ENCODE measurements around the gene MAP2.
"Not testable (repeated sequence)": the region's sequence is repeated elsewhere in the genome, so short reads cannot be mapped to it uniquely, and the experiment has no call there.

MAP2 gene

DNA sequence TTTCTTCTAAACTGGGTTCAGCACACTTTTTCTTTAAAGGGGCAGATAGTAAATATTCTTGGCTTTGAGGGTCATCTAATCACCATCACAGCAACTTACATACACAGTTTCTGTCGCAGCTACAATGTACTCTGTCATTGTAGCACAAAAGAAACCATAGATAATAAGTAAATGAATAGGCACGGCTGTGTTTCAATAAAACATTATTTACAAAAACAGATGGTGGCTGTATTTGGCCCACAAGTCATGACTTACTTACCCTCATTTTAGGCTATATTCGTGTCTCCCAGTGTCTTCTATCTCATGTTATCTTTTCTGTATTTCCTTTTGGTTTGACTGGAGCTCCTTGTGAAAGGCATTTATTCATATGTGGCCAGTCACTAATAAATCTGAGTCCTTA is 168.3 kb downstream of the MAP2 start:
- no peak for DNase-seq

DNA sequence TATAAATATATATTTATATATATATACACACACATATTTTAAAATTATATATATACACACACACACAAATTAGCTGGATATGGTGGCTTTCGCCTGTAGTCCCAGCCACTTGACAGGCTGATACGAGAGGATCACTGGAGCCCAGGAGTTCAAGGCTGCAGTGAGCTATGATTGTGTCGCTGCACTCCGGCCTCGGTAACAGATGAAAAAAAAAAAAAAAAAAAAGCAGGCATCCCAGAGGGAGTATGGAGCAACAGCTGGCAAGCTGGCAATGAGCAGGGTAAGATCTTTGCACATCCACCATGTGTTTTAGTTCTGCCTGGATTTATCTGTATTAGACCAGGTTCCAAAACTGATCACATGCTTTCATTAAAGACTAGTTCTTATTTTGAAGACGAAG is 170.1 kb downstream of the MAP2 start:
- DNase-seq = no peak

DNA sequence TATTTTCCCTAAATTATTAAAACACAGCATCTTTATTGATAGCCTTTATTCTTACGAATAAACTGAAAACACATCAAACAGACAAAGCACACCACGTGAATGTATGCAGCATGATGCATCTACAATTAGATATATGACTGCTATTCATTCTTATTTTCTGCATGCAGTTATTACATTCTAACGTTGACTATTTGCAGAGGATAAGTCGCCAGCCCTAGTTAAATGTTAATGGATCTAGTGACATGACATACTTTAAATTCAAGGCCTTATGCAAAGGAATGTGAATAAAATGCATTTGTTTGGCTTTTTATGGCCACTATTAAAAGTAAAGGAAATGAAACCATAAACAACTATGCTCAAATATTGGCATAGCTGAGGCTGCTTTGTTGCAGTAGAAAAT is 172.4 kb downstream of the MAP2 start:
- DNase-seq = no peak

DNA sequence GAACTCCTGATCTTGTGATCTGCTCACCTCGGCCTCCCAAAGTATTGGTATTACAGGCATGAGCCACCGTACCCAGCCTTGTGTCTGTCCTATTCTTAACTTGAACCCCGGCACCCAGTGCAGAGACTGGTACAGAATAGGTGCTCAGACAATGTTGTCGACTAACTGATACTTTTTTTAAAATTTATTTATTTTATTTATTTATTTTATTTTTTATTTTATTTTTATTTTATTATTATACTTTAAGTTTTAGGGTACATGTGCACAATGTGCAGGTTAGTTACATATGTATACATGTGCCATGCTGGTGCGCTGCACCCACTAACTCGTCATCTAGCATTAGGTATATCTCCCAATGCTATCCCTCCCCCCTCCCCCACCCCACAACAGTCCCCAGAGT is 174.4 kb downstream of the MAP2 start:
- DNase-seq = not testable (repeated sequence)

DNA sequence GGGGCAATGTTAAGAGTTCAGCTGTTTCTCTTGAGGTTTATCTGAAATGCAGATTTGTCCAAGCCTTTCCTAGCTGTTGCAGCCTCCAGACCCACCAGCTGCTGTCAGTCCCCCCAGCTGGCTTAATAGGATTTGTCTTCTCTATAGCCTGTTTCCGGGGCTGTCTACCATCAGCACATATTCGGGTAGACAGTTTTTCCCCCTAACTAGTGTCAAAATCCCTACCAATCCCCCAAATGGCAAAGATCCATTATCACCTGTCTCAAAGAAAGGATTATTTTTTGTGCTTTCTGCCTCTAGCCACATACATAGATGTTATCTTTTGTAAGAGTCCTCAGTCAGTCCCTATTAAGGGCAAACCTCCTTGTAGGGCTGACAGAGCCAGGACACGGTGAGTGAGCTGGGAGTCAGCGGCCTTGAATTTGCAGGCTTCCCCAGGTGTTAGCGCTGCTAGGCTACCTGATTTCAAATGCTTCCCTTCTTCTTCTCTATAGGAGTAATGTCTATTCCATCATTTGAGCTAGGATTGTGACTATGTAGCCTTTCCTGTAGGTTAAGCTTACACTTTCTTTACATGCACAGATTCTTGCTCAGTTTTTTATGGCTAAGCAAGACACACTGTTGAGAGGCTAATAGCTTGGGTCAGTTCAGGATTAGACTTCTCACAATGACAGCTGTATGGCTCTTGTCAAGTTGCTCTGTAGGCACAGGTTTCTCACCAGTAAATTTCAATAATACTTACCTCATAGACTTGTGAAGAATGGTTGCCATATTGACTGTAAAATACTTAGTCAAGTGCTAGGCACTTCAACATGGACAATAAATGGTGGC is 176.7 kb downstream of the MAP2 start:
- DNase-seq = no peak

DNA sequence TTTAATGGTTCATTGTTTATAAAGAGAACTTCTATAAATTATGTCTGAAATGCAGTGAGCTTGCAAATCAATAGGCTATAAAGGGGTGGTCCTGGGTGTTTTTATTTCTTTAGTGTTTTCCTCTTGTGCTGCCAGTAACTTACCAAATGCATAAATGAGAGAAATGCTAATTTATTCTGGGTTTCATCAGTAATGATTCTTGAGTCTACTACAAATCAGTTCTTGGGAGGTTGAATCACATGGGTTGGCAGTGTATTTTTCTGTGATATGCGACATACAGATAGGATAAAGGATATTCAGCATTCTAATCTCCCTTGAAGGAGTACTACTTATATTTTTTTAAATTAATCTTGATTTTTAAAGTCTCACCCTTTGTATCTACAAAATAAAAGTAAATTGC is 177.7 kb downstream of the MAP2 start:
- no peak for DNase-seq

DNA sequence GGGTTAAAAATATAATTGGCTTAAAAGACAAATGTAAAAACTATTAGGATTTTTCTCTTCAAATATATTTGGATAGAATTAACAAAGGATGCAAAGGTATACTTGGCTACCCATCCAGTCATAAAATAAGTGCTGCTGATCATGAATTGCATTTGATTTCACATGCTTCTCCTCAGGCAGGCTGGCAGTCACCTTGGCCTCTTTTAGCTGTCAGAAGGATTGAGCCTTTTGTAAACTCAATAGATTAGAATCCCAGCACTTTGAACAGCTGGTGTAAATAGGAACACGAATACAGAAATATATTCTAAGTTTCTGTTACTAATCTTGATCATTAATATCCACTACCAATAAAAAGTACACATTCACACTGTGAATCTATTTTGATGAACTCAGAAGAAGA is 178.4 kb downstream of the MAP2 start:
- no peak for DNase-seq

DNA sequence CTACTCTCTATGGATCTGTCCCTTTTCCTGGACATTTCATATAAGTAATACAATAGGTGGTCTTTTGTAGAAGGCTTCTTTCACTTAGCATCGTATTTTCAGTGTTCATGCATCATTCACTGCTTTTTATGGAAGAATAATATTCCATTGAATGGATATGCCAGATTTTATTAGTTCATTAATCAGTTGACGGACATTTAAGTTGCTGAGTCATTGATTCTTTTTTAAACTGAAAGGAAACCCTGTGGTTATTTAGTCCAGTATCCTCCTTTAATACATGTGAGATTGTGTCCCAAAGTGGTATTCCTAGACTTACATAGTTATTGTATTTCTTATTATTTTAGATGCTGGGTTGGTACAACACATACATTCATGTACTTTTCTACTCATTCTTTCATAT is 185.7 kb downstream of the MAP2 start:
- DNase-seq = no peak

DNA sequence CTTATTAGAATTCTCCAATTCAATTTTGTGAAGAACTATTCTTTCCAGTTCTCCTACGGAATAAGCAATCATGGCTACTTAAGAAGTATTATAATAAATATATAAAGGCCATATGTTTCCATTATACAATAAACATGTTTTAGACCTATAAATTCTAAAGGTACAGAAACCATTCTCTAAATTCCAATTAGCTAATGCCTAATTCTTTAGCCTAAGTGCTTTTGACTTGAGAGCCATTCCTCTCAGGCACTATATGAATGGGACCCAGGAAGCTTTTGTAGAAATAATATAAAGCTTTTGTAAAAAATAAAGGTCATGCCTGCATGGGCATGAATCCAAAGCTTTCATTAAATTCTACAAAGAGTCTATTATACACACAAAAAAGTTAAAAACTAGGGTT is 186.8 kb downstream of the MAP2 start:
- no peak for DNase-seq

DNA sequence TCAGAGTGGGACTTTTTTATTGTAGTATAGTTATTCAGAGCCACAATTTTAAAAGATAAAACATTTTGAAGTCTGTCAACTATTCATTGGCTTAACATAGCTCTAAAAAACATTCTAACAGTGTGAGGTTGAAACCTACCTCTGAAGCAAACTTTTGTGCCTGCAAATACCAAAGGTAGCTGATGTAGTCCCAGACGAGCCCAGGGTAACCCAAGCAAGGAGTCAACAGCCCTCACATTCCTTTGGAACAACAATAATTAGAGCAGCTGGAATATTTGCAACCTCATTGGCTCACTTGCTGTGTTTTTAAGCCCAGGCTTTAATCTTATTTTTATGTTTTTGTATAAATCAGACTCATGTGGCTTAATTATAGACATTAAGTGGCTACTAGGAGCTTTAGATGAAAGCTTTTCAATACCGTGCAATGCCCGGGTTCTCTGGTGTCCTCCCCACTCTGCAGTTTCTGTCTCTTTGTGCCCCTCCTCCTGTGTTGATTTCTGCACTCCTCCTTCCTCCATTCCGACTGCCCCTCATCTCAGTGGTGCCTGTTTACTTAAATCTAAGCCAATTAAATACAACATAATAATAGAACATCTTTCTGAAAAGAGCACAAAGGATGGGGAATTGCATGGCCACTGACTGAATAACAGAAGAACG is 189.9 kb downstream of the MAP2 start:
- no peak for DNase-seq

DNA sequence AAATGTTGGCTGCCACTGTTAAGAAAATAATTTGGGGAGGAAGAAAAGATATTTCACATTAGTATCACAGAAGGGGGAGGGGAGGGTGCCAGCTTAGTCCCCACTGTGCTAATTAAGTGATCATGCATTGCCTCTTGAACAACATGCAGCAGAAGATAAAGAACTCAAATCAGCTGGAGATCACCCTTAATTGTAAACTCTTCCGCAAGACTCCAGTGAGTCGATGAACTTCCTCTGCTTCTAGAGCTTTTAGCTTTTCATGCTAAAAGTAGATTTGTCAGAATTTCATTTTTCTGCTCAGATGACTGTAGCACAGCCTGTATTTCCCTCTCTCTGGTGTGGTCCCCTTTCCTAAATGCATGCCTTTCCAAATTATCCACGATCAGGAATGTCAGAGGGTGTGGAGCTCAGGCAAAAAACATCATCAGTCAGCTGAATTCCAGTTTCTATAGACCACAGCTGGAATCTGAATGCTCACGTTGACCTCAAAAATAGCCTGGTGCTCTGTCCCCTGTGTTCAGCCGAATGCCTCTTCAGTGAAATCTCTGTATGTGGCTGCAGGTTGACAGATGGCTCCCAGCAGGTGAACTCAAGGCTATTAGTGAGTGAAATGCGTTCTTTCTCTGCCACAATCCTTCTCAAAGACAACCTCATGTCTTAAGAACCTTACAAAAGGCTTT is 191.0 kb downstream of the MAP2 start:
- DNase-seq = no peak

DNA sequence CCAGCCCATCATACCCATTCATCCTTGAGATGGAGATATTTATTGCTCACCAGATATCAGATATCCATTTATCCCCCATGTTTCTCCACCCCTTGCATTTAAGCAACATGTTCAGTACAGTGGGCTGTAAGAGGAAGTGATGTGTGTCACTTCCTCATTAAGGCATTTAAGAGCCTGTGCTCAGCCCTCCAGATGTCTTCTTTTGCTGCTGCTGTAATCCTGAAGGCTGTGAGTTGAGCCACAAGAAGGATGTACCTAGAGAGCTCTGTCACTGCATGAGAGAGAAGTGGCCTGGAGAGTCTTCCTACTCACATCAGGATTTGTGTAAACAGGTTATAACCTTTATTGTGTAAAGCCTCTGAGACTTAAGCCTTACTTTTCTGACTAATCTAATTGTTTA is 195.9 kb downstream of the MAP2 start:
- peak; percentile 52 to 73 (median 56) for DNase-seq

DNA sequence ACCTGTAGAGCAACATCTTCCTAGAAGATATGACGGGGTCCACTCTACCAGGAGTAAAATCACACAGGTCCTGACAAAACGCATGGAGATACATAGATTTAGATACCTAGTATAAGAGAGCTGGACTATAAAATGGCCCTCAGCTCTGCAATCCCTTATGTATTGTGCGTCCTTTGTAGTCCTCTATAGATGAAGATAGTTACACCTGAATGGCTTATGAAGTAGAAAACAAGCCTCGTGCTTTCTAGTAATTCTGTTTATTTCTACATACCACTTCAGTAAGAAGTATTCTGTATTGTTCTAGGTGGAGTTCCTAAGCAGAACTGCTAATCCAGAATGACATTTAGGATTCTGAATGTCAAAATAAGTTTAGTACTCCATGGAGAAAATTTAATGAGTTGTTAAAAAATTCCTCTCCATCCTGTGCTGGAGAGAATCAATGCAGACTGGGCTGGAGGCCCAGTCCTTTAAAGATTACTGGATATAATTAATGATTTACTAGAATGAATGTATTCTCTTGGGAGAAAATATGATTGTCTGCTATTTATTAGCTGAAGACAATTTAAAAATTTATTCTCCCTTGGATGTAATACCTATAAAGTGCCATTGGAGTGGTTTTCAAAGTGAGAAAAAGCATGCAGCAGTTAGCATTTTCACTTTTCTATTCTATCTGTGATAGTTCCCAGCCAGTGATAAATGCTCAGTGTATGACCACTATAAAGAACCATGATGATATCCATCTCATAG is 200.5 kb downstream of the MAP2 start:
- DNase-seq = no peak

DNA sequence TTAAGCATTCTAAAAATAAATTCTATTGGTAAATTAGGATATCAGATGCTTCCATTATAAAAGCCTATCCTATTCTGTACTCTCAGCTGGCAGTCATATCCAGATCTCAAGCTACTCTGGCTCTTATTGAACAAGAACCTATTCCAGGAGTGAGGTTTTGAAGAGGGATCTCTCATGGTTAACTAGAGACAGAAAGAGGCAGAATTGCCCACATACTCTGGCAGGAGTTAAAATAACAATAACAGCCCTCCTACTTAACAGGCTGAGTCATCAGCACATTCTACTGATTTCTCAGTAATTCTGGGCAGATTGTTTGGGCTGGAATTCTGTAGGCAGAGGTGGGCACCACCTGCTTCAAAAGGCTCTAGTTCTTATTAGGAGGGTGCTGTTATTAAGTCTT is 205.8 kb downstream of the MAP2 start:
- DNase-seq = no peak

DNA sequence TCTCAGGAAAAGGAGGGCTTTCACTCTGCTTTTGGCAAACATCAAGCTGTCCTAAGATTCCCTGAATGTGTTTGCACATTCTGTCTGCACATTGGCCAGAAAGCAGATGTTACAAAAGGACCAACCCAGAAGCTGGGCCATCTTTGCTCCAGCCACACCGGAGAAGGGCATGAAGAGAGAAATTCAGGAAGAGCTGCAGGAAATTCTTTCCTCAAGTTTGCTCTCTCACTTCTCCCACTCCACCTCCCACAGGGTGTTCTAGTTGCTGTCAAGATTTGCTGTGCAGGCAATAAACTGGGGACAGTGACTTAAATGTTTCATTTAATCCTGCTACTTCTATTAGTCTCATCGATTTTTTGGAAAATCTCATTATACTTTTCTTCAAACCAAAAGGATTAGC is 210.1 kb downstream of the MAP2 start:
- no peak for DNase-seq

DNA sequence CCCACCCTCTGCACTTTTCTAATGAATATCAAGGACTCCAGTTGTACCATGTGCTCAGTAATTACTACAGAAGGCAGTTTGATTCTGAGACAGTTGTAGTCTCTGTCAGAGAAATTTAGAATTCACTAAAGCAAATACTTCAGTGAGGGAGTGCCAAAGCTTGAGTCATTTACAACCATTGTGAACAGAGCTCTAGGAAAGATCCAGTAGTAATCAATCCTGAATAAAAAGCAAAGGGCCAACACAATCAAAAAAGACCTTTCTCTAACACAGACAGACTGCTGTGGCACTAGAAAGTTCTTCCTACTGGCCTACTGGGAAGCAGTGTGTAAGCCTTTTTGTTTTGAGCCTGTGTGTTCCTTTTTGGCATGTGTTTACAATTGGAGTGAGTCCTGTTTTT is 212.2 kb downstream of the MAP2 start:
- DNase-seq = no peak

DNA sequence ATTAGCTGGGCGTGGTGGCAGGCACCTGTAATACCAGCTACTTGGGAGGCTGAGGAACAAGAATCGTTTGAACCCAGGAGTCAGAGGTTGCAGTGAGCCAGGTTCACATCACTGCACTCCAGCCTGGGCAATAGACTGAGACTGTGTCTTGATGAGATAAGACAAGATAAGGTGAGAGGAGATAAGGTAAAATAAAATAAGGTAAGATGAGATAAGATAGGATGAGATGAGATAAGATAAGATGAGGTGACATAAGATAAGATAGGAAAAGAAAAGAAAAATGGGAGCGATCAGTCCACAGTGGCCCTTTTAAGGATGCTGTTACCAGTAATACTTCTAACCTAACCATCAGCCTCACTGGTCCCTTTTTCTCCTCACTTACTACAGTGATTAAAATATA is 213.4 kb downstream of the MAP2 start:
- DNase-seq = no peak

DNA sequence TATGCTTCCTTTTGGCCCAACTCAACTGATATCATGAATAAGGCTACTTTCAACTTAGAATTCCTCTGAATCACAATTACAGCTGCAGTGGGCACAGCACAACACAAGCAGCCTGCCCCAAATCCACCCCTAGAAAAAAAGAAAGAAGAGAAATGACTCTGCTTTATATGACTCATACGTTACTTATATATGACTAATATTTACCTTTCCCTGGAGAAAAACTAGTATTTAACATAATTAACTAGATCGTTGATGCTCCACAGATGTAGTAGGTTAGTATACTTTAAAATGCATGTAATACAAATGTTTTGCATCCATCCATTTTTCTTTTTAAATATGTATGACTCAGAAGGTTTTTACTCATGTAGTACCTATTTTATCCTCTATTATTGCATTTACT is 214.5 kb downstream of the MAP2 start:
- DNase-seq = no peak

DNA sequence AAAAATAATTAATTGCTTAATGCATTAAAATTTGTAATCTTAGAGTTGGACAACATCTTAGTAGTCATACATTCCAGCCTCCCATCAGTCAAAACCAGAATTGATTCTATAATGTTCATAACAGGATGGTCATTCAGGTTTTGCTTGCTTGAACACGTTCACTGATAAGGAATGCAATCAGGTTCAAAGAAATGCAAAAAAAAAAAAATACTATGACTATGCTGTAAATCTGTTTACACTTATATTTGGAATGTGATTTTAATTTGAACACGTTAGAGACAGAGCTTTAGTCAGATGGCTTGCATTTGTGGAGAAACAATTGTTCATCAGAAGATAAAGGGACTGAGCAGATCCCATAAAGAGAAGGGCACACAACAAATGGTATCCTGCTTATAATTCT is 216.5 kb downstream of the MAP2 start:
- no peak for DNase-seq

DNA sequence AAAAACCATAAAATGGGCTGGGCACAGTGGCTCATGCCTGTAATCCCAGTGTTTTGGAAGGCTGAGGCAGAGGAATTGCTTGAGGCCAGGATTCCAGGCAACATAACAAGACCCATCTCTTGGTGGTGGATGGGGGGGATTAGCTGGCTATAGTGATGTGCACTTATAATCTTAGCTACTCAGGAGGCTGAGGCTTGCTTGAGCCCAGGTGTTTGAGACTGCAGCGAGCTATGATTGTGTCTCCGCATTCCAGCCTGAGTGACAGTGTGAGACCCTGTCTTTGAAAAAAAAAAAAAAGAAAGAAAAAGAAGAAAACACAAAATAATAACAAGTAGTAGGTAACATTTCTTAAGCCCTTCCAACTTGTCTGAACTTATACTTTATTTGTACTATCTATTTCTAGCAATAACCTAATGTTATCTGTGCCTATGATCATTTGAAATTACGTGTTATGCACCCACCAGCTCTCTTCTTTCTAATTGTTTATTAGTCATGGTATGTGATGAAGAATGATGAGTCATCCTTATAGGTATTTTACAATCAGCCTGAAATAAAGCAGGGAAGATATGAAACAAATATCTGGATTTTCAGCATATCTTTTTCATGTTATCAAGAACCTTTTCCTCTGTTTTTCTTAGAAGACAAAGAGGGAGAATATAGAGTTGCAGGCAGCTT is 218.4 kb downstream of the MAP2 start:
- no peak for DNase-seq

DNA sequence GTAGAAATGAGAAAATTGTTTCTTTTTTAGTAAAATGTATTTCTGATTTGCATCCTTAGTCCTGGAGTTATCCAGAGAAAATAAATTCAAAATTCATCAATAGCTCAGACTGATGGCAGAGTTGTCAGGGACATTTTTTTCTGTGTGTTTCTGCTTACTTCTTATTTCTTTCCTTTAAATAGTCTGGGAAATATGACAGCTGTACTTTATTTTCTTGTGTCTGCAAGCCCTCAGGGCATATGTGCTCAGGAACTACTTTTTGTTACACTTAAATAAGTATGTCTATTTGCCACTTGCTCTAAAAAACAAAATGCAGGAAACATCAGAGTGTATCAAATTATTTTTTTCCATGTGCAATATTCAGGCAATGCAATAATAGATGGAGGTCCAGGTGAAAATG is 221.0 kb downstream of the MAP2 start:
- no peak for DNase-seq

DNA sequence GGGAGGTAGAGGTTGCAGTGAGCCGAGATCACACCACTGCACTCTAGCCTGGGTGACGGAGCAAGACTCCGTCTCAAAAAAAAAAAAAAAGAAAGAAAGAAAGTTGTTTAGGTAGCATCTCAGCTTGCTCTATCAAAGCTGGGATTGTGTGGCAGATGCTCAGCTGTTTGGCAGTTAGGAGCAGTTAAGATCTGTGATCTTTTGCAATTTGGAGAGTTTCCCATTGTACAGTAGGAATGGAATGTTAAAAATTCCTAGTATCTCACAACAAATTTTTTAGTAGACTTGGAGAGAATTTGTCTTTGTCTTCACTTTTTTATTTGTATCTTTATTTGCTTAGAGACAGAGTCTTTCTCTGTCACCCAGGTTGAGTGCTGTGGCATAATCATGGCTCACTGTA is 224.9 kb downstream of the MAP2 start:
- DNase-seq = no peak

DNA sequence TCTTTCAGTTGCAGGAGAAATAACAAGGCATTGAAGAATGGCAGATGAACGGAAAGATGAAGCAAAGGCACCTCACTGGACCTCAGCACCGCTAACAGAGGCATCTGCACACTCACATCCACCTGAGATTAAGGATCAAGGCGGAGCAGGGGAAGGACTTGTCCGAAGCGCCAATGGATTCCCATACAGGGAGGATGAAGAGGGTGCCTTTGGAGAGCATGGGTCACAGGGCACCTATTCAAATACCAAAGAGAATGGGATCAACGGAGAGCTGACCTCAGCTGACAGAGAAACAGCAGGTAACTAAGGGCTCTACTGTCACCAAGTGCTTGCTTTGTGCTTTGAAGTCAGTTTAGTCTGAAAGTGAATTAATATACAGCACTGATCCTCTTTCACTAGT is 229.3 kb downstream of the MAP2 start:
- no peak for DNase-seq
